ENCODE results near the gene SH3RF2. TPM values are rescaled to one million over a fixed set of nuclear protein-coding genes. Genes with fewer than 3 reads are reported as not detected.

The SH3RF2 gene
- total RNA-seq, 1 donor from 2014 or later: 50.6 TPM

DNA sequence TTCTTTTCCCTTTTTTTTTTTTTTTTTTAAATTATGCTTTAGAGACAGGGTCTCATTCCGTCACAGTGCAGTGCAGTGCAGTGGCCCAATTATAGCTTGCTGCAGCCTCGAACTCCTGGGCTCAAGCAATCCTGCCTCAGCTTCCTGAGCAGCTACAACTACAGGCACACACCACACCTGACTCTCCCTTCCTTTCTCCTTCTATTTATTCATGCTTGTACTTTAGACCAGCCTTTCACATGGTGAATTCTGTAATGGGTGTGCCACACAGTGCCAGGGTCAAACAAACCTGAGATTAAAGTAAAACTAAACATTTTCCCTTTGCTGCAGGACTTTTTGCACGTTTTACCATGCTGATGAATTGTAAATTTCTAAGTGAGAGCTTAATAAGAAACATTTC is 8.0 kb downstream of the SH3RF2 start:
- no peaks in the 10 kb centered on the region for H3K27me3 ChIP-seq
- TF ChIP-seq, protein P1, sequence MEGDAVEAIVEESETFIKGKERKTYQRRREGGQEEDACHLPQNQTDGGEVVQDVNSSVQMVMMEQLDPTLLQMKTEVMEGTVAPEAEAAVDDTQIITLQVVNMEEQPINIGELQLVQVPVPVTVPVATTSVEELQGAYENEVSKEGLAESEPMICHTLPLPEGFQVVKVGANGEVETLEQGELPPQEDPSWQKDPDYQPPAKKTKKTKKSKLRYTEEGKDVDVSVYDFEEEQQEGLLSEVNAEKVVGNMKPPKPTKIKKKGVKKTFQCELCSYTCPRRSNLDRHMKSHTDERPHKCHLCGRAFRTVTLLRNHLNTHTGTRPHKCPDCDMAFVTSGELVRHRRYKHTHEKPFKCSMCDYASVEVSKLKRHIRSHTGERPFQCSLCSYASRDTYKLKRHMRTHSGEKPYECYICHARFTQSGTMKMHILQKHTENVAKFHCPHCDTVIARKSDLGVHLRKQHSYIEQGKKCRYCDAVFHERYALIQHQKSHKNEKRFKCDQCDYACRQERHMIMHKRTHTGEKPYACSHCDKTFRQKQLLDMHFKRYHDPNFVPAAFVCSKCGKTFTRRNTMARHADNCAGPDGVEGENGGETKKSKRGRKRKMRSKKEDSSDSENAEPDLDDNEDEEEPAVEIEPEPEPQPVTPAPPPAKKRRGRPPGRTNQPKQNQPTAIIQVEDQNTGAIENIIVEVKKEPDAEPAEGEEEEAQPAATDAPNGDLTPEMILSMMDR (IDR thresholded peaks at IDR 0.05): no peak
- H3K27ac ChIP-seq: no peak overlapping the region
- no peaks in the 10 kb centered on the region for H3K36me3 ChIP-seq
- DNase-seq (ENCODE audit: low spot score in 2 of 2): no peak
- intact Hi-C loops (cut with DNase I): no loop called here
- no peak overlapping the region for H3K4me3 ChIP-seq
- H3K9me3 ChIP-seq: no peaks in the 10 kb centered on the region
- H3K4me1 ChIP-seq: peaks cover 0 to 3% of the 10 kb centered on the region in 2 donors

DNA sequence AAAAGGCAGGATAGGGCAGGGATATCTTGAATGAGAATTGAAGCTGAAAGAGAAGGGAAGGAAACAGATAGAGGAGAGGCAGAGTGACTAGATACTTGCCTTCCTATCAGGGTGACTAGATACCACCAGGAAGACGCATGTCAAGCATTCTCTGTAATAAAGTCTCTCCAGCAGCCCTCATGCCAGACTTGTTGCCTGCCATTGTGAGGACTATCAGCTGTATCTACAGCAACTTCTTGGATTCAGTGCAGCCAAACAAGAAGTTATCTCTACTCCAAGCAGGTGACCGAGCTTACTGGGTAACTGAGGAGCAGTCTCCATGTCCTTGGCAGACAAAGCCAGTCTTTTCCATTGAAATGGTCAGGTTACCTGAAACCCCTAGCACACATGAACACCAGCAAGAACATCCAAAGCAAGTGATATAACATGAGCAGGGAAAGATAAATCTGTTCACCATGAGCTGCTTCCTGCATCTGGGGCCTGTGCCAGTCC is 9.3 kb downstream of the SH3RF2 start:
- Histone ChIP-seq H3K27ac (no peak overlapping the region), H3K4me3 (no peak overlapping the region), H3K4me1 (peaks cover 0 to 3% of the 10 kb centered on the region in 2 donors), H3K9me3 (no peaks in the 10 kb centered on the region), H3K27me3 (no peaks in the 10 kb centered on the region), H3K36me3 (no peaks in the 10 kb centered on the region)
- no peak for DNase-seq (ENCODE audit: low spot score in 2 of 2)
- TF ChIP-seq, protein P1 (IDR thresholded peaks at IDR 0.05): no peak
- intact Hi-C loops (cut with DNase I): no loop called here

DNA sequence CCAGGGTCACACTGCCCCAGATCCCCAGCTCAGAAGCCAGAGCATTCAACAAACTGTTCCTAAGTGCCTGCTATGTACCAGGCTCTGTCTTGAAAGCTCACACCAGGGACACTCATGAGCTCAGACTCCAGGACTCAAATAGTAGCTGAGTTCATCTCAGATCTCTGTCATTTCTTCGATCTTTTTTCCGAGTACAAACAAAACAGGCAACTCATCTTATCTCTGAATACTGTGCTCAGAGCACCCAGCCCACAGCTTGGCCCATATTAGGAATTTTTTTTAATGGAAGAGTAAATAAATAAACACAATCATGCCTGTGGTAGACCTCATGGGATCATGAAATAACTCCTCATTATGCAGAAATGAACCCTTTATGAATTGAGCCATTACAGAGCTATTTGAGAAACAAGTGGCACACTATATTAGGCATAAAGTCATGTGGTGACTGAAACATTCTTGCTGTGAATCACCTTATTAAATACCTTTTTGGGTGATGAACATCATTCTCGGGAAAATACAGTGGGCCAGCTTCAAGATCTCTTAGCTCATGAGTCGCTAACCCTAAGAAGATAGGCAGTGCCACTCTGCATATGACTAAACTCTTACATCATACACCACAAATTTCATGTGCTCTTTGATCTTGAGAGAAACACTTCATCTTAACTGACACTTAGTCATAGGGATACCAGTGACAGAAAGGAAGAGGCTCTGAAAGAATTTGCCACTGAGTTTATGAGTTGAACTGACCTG is 9.9 kb downstream of the SH3RF2 start:
- Histone ChIP-seq H3K4me3 (no peak overlapping the region), H3K36me3 (no peaks in the 10 kb centered on the region), H3K27me3 (no peaks in the 10 kb centered on the region), H3K27ac (no peak overlapping the region), H3K4me1 (peaks cover 0 to 3% of the 10 kb centered on the region in 2 donors), H3K9me3 (no peaks in the 10 kb centered on the region)
- DNase-seq (ENCODE audit: low spot score in 2 of 2): no peak
- TF ChIP-seq, protein P1 (IDR thresholded peaks at IDR 0.05): no peak
- intact Hi-C loops (cut with DNase I): no loop called here

DNA sequence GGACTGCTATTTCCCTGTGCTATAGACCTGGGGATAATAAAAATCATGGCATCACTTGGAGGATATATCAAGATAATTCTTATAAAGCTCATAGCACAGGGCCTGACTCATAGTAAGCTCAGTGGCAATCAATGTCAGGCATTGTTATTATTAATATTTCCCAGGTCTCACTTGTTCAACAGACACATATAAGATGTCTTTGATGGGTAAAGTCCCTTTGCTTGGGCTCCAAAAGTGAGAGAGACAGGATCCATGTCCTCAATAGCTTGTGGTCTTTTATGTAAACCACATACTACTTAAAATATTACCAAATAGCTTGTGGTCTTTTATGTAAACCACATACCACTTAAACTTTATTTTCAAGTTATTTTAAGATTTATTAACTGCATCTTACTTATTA is 11.2 kb downstream of the SH3RF2 start:
- Histone ChIP-seq H3K4me3 (no peak overlapping the region), H3K27ac (no peak overlapping the region), H3K4me1 (peaks cover 0 to 3% of the 10 kb centered on the region in 2 donors), H3K9me3 (no peaks in the 10 kb centered on the region), H3K36me3 (no peaks in the 10 kb centered on the region), H3K27me3 (no peaks in the 10 kb centered on the region)
- no peak for DNase-seq (ENCODE audit: low spot score in 2 of 2)
- TF ChIP-seq, protein P1 (IDR thresholded peaks at IDR 0.05): no peak
- intact Hi-C loops (cut with DNase I): no loop called here

DNA sequence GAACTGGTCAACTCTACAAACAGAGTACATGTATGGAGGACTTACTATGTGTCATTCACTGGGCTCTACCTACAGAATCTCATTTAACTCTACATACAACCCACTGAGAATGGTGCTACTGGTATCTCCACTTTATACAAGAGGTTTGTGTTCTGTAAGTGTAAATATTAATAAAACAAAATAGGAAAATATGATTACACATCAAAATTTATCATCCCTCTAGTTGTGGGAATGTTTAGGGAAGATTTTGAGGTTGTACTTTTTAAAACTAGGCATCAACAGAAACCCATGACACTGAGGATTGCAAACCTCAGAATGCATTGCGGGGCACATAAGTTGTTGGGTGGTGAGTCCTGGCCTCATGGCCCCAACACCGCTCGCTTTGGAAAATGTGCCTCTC is 11.7 kb downstream of the SH3RF2 start:
- Histone ChIP-seq H3K27ac (no peak overlapping the region), H3K9me3 (no peaks in the 10 kb centered on the region), H3K36me3 (no peaks in the 10 kb centered on the region), H3K27me3 (no peaks in the 10 kb centered on the region), H3K4me1 (peaks cover 0 to 3% of the 10 kb centered on the region in 2 donors), H3K4me3 (no peak overlapping the region)
- TF ChIP-seq, protein P1 (IDR thresholded peaks at IDR 0.05): no peak
- DNase-seq (ENCODE audit: low spot score in 2 of 2): no peak
- intact Hi-C loops (cut with DNase I): no loop called here
